DMS79 (cell line): ENCODE results near the gene LYRM7.
"Not testable (repeated sequence)": the region's sequence is repeated elsewhere in the genome, so short reads cannot be mapped to it uniquely, and the experiment has no call there.

Experiments
- DNase-seq: peaks from one replicate; lab custom pipeline; 2025; lab: John Stamatoyannopoulos, UW

The LYRM7 gene

GRCh38 chr5:131170540-131171275 is at the start of gene LYRM7:
LYRM7 (plus strand) TSS chr5:131170944; CDS start chr5:131171021, 77 bp downstream.
- peak; percentile 90 for DNase-seq

- not testable (repeated sequence) for DNase-seq
Observed at GRCh38 chr5:131127244-131127643, 43.5 kb upstream of the LYRM7 start.

GRCh38 chr5:131129306-131129705 is 41.4 kb upstream of the LYRM7 start:
- DNase-seq, result no peak

- DNase-seq, result not testable (repeated sequence)
Observed at GRCh38 chr5:131133091-131133490, 37.7 kb upstream of the LYRM7 start.

- not testable (repeated sequence) for DNase-seq
Observed at GRCh38 chr5:131138406-131138805, 32.3 kb upstream of the LYRM7 start.

- no peak for DNase-seq
Observed at GRCh38 chr5:131139321-131139720, 31.4 kb upstream of the LYRM7 start.

GRCh38 chr5:131142970-131143617 is 27.6 kb upstream of the LYRM7 start:
- no peak for DNase-seq

- no peak for DNase-seq
Observed at GRCh38 chr5:131147258-131147657, 23.5 kb upstream of the LYRM7 start.

GRCh38 chr5:131148835-131149234 is 21.9 kb upstream of the LYRM7 start:
- no peak for DNase-seq

- DNase-seq, result no peak
Observed at GRCh38 chr5:131150408-131150807, 20.3 kb upstream of the LYRM7 start.

GRCh38 chr5:131151216-131151615 is 19.5 kb upstream of the LYRM7 start:
- no peak for DNase-seq

- no peak for DNase-seq
Observed at GRCh38 chr5:131156385-131156784, 14.4 kb upstream of the LYRM7 start.

GRCh38 chr5:131156957-131157356 is 13.8 kb upstream of the LYRM7 start:
- DNase-seq, result no peak

GRCh38 chr5:131160134-131160533 is 10.6 kb upstream of the LYRM7 start:
- no peak for DNase-seq

GRCh38 chr5:131163276-131164119 is 7.2 kb upstream of the LYRM7 start:
- no peak for DNase-seq

- DNase-seq, result no peak
Observed at GRCh38 chr5:131164191-131165118, 6.3 kb upstream of the LYRM7 start.

- DNase-seq, result peak; percentile 36
Observed at GRCh38 chr5:131165119-131165727, 5.5 kb upstream of the LYRM7 start, which contains the start of gene HINT1. HINT1 (minus strand) TSS chr5:131165256; CDS start chr5:131165205, 51 bp downstream.

GRCh38 chr5:131167615-131168014 is 3.1 kb upstream of the LYRM7 start:
- DNase-seq, result no peak

GRCh38 chr5:131169810-131170539 is 769 bp upstream of the LYRM7 start:
- no peak for DNase-seq

GRCh38 chr5:131171276-131171810 is 599 bp downstream of the LYRM7 start:
- DNase-seq, result no peak
